Stimulated activated CD8-positive, alpha-beta memory T cell treated with anti-CD3 and anti-CD28 coated beads, Interleukin-15, amount 100 ng/mL, for 24 hours (primary cell): ENCODE results near the gene TAF4B.
"Not testable (repeated sequence)": the region's sequence is repeated elsewhere in the genome, so short reads cannot be mapped to it uniquely, and the experiment has no call there.

Experiments used
- DNase-seq: peaks from one replicate; pipeline ENCODE4 v3.0.0-alpha.2; 2020; ENCODE audit warnings: low read depth

TAF4B gene

DNA sequence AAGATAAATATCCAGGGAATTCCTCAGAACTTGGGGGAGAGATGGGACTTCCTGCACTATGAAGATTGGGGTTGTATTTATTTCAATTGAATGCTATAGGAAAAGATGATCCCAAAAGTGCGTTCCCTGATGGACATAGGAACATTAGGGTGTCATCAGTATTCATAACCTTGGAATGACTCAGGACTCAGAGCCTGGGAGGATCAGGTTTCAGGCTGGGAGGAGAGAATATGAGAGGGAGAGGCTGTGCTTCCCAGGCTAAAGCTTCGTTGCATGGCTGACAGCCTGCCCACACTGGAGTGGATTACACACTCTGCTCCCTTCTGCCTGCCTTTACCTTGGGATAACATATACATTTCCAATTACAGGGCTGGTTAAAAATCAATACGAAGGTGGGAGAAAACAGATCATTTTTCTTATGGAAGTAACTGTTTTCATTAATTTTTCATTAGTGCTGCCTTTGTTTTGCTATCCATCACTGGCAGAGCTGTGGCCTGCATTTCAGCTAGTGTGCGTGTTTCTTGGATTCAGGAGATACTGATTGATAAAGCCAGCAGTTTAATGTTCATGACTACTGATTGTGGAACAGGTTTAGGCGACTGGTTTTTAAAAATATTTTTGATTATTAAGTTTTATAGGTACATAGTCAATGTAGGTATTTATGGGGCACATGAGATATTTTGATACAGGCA lies 203.4 kb downstream of the TAF4B start:
- no peak for DNase-seq

DNA sequence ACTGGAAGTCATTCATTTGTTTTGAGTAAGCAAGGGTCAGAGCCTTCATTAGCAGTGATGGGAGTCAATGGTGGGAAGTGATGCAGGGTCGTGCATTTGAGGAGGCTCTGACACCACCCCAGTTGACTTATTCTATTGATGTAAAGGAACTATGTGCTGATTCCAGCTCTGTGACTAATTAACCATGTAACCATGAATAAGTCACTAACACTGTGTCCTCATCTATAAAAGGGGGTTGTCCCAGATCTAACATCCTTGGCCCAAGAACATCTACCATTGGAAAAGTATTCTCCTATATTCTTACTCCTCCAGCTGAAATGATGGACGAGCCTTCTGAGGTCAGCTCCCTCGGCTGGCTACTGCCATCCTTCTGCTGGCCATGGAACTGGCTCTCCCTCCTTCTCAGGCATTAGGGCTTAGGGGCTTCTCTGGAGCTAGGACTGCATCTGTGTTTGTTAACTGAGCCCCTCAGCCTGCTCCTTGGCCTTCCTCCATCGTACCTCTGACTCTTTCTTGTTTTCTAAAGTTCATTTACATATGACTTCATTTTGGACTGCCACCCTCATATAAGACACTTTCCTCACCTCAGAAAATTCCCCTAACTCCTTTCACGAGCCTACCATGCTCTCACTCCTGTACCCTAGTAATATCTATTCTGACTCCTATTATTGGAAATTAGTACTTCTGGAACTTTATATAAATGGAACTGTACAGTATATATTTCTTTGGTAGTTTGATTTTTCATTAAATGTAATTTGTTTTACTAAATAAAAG lies 206.6 kb downstream of the TAF4B start:
- DNase-seq: no peak

DNA sequence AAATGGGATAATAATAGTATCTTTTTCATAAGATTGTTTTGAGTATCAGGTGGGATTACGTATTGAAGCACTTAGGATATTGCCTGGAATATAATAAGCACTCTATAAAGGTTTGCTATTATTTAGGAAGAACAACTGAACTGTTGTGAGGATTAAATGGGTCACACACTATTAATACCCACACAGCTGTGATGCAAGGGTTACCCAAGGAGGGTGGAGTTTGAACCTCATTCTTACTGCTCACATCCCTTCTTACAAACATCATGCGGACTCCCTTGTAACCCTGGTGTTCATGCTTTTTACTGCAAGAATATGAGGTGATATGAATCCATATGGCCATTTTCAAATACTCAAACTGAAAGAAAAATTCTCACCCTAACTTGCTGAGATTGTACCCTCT lies 208.6 kb downstream of the TAF4B start:
- no peak for DNase-seq

- DNase-seq: no peak
Measured at GRCh38 chr18:26435415-26436095, 209.3 kb downstream of the TAF4B start.

- DNase-seq: no peak
Measured at GRCh38 chr18:26436176-26437051, 210.2 kb downstream of the TAF4B start.

DNA sequence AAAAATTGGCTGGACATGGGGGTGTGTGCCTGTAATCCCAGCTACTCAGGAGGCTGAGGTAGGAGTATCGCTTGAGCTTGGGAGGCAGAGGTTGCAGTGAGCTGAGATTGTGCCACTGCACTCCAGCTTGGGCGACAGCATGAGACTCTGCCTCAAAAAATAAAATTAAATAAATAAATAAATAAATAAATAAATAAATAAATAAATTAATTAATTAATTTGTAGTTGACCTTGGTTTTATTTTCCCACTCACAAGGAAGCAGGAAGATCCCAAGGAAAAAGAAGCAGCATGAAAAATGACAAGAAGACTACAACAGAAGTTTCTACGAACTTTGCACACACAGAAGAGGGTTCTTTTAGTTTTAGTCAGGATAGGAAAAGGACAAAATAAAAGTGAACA lies 211.4 kb downstream of the TAF4B start:
- DNase-seq: not testable (repeated sequence)

DNA sequence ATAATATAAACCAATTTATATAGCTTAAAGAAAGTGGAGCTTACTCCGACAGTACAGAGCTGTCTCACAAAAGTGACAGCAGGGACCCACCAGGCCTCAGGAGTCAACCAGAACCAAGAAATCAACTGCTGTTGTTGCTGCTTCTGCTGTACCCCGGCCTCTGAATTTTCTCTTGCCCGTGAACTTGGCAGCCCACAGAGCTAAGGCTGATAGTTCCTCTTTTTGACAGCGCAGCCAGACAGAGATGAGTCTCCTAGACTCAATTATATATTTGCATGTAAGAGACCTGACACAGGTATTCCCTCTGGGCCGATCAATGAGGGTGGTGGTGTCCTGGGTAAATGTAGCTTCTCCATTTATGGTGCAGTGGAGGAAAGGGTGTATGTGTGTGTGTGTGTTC lies 212.7 kb downstream of the TAF4B start:
- DNase-seq: no peak

DNA sequence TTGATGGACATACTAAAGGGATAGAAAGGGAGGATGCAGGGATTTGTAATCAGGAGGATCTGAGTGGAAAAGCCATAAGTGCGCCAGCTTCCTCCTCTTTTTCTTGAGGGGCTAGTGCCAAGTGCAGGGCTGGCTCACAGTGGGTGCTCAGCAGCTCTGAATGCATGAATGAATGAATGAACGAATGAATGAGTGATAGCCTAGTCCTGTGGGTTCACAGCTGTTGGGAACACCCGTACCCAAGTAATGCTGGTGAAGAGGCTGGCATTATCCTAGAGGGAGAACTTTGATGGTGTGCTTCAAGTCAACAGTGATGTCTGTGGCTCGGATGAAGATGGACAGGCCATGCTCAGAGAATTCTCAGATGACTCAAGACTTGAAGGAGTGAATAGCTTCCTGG lies 213.3 kb downstream of the TAF4B start:
- no peak for DNase-seq

DNA sequence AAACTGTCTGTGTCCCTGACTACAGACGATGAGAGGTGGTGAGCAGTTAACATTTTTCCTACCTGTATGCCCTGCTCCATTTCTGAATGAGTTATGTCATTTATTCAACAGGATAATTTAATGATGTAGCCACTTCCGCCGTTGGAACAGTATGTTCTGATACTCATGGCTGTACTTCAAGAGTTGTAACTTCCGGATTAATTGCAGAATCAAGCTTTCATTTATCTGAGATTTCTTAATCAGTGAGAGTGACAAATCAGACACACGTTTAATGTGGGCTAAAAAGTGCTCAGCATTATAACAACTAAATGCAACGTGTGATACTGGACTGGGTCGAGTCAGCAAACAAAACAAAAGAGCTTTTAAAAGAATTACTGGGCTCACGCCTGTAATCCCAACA lies 214.4 kb downstream of the TAF4B start:
- no peak for DNase-seq
